ENCODE results near the gene TMEM63A. TPM values are rescaled to one million over a fixed set of nuclear protein-coding genes. Genes with fewer than 3 reads are reported as not detected.
"Not testable (repeated sequence)": the region's sequence is repeated elsewhere in the genome, so short reads cannot be mapped to it uniquely, and the experiment has no call there.

TMEM63A gene
- total RNA-seq, 4 donors from 2014 or later: 11.2 to 125 (median 63.8) TPM

- intact Hi-C loops (cut with DNase I; ENCODE audit: low total_unique reads): no loop called here
- peaks cover 45 to 66% of the 10 kb centered on the region in 2 donors for H3K4me1 ChIP-seq
- DNase-seq: no peak
- H3K27me3 ChIP-seq: no peaks in the 10 kb centered on the region
- H3K36me3 ChIP-seq: no peaks in the 10 kb centered on the region
- H3K27ac ChIP-seq: peak overlapping the region; percentile 94 to 99
- H3K9me3 ChIP-seq: no peaks in the 10 kb centered on the region
- no peak overlapping the region for H3K4me3 ChIP-seq
- TF ChIP-seq POLR2A (IDR thresholded peaks at IDR 0.05) (no peak), CTCF (IDR thresholded peaks at IDR 0.05) (no peak)
Measured at GRCh38 chr1:225815526-225816178, 66.5 kb downstream of the TMEM63A start.

- H3K9me3 ChIP-seq; H3K4me3 ChIP-seq; intact Hi-C loops (cut with DNase I; ENCODE audit: low total_unique reads); H3K27me3 ChIP-seq; DNase-seq; H3K36me3 ChIP-seq: not testable (repeated sequence)
- Histone ChIP-seq H3K4me1 (peaks cover 45 to 61% of the 10 kb centered on the region in 2 donors), H3K27ac (peak overlapping the region; percentile 94 to 99)
Measured at GRCh38 chr1:225815090-225815489, 67.1 kb downstream of the TMEM63A start.

- DNase-seq: peak in 1 of 2 donors; percentile 45
- Histone ChIP-seq H3K27me3 (no peaks in the 10 kb centered on the region), H3K9me3 (no peaks in the 10 kb centered on the region), H3K27ac (peak overlapping the region; percentile 94 to 99), H3K36me3 (no peaks in the 10 kb centered on the region), H3K4me3 (no peak overlapping the region), H3K4me1 (peaks cover 48 to 58% of the 10 kb centered on the region in 2 donors)
- intact Hi-C loops (cut with DNase I; ENCODE audit: low total_unique reads): no loop called here
- no peak for TF ChIP-seq CTCF (IDR thresholded peaks at IDR 0.05)
- TF ChIP-seq POLR2A (IDR thresholded peaks at IDR 0.05): no peak
Measured at GRCh38 chr1:225814381-225814780, 67.8 kb downstream of the TMEM63A start.

GRCh38 chr1:225813214-225813964 is 68.8 kb downstream of the TMEM63A start:
- Histone ChIP-seq H3K9me3 (no peaks in the 10 kb centered on the region), H3K27me3 (no peaks in the 10 kb centered on the region), H3K36me3 (no peaks in the 10 kb centered on the region), H3K4me3 (no peak overlapping the region), H3K4me1 (peaks cover 48 to 55% of the 10 kb centered on the region in 2 donors), H3K27ac (peak overlapping the region; percentile 94 to 99)
- no peak for TF ChIP-seq CTCF (IDR thresholded peaks at IDR 0.05)
- peak; percentile 32 to 47 for TF ChIP-seq POLR2A (IDR thresholded peaks at IDR 0.05)
- intact Hi-C loops (cut with DNase I; ENCODE audit: low total_unique reads): no loop called here
- peak; percentile 78 to 84 for DNase-seq

GRCh38 chr1:225812488-225813213 is 69.5 kb downstream of the TMEM63A start:
- Histone ChIP-seq H3K9me3 (no peaks in the 10 kb centered on the region), H3K36me3 (no peaks in the 10 kb centered on the region), H3K27me3 (no peaks in the 10 kb centered on the region), H3K4me3 (peak overlapping the region in 1 of 2 donors; percentile 75), H3K4me1 (peaks cover 41 to 48% of the 10 kb centered on the region in 2 donors), H3K27ac (peak overlapping the region; percentile 94 to 99)
- DNase-seq: no peak
- intact Hi-C loops (cut with DNase I; ENCODE audit: low total_unique reads): no loop called here
- TF ChIP-seq CTCF (IDR thresholded peaks at IDR 0.05): no peak
- no peak for TF ChIP-seq POLR2A (IDR thresholded peaks at IDR 0.05)

Measured in uterus (tissue), 4 donors.